Activated CD4-positive, alpha-beta T cell treated with anti-CD3 and anti-CD28 coated beads, Interleukin-2, amount 50 U/mL, for 48 hours (primary cell): ENCODE results near the gene MEIOSIN.
"Not testable (repeated sequence)": the region's sequence is repeated elsewhere in the genome, so short reads cannot be mapped to it uniquely, and the experiment has no call there.

ENCODE experiments used
- DNase-seq, 2 experiments: peaks; one replicate each; pipeline ENCODE4 v3.0.0-alpha.2; 2020

Gene MEIOSIN

GRCh38 chr19:45728683-45729082 is 4.6 kb upstream of the MEIOSIN start:
- not testable (repeated sequence) for DNase-seq

- peak; percentile 35 to 49 for DNase-seq
Measured at GRCh38 chr19:45729800-45730290, 3.4 kb upstream of the MEIOSIN start.

GRCh38 chr19:45730368-45731288 is 2.6 kb upstream of the MEIOSIN start, which contains the start of gene FBXO46:
Gene FBXO46 (minus strand): TSS chr19:45730896. CDS start chr19:45713495, 17,401 bp downstream.
- DNase-seq = peak; percentile 93 to 96

GRCh38 chr19:45739498-45740439 is 6.5 kb downstream of the MEIOSIN start:
- DNase-seq = no peak

- no peak for DNase-seq
Measured at GRCh38 chr19:45742969-45743368, 9.7 kb downstream of the MEIOSIN start.

- DNase-seq = no peak
Measured at GRCh38 chr19:45745606-45746005, 12.4 kb downstream of the MEIOSIN start.

GRCh38 chr19:45746866-45747265 is 13.6 kb downstream of the MEIOSIN start:
- DNase-seq = no peak

GRCh38 chr19:45747513-45747912 is 14.3 kb downstream of the MEIOSIN start:
- no peak for DNase-seq

- not testable (repeated sequence) for DNase-seq
Measured at GRCh38 chr19:45751483-45751882, 18.2 kb downstream of the MEIOSIN start.

- no peak for DNase-seq
Measured at GRCh38 chr19:45752639-45753038, 19.4 kb downstream of the MEIOSIN start.

- no peak for DNase-seq
Measured at GRCh38 chr19:45753548-45753947, 20.3 kb downstream of the MEIOSIN start.

- DNase-seq = no peak
Measured at GRCh38 chr19:45754323-45754722, 21.1 kb downstream of the MEIOSIN start.

GRCh38 chr19:45757695-45758094 is 24.5 kb downstream of the MEIOSIN start:
- no peak for DNase-seq

- DNase-seq = no peak
Measured at GRCh38 chr19:45758921-45759320, 25.7 kb downstream of the MEIOSIN start.

GRCh38 chr19:45761714-45762113 is 28.5 kb downstream of the MEIOSIN start:
- no peak for DNase-seq

- no peak for DNase-seq
Measured at GRCh38 chr19:45762870-45763631, 29.8 kb downstream of the MEIOSIN start.

GRCh38 chr19:45763691-45764294 is 30.6 kb downstream of the MEIOSIN start:
- DNase-seq = no peak

GRCh38 chr19:45764475-45764874 is 31.2 kb downstream of the MEIOSIN start:
- DNase-seq = no peak

GRCh38 chr19:45764945-45765701 is 31.9 kb downstream of the MEIOSIN start:
- DNase-seq = no peak

GRCh38 chr19:45765702-45766295 is 32.6 kb downstream of the MEIOSIN start:
- no peak for DNase-seq
